HCEC 1CT (cell line): ENCODE measurements around the gene ANTXR2.
"Not testable (repeated sequence)": the region's sequence is repeated elsewhere in the genome, so short reads cannot be mapped to it uniquely, and the experiment has no call there.

Experiments used
- DNase-seq: peaks from one replicate; pipeline ENCODE4 v3.0.0-alpha.2; 2017

The ANTXR2 gene

DNA sequence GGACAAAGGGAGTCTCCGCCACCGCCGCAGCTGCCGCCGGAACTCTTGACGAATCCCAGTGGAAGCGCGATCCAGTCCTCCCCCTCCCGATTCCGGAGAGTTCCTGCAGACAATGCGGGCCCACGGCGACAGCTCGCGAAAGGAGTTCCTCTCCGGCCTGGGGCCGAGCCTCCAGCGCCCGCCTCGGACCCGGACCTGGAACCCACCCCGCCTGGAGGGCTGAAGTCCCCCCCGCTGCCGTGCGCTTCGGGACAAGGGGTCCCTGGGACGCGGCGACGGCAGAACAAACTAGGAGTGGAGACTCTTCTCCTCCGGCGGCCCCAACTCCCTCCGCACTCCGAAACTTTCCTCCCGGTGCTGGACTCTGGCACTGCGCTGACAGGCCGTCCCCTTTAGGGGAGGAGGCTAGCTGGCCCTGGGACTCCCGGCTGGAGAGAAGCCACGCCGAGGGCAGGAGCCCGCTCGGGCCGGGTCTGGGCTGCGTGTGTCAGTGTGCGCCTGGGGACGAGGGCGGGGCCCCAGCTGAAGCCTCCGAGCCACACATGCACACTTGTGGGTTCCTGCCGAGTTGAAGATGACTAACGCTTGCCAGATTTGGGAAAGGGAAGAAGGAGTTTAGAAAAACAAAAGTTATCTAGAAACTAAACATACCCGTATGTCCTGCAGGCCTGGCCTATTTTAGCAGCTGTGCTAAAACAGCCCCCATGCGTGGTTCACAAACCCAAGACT is at the start of gene ANTXR2:
TSS of gene ANTXR2 (minus strand) at position 486 of the 729 bp plus-strand sequence. CDS start 669 bp downstream, outside the sequence.
- DNase-seq, result peak; percentile 90

GRCh38 chr4:80121815-80122214 is 48.8 kb upstream of the ANTXR2 start:
- not testable (repeated sequence) for DNase-seq

DNA sequence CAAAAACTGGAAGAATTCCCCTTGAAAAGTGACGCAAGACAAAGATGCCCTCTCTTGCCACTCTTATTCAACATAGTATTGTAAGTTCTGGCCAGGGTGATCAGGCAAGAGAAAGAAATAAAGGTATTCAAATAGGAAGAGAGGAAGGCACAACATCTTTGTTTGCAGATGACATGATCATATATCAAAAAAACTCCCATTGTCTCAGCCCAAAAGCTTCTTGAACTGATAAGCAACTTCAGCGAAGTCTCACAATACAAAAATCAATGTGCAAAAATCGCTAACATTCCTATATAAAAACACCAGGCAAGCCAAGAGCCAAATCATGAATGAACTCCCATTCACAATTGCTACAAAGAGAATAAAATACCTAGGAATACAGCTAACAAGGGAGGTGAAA is 46.6 kb upstream of the ANTXR2 start:
- DNase-seq, result not testable (repeated sequence)

- no peak for DNase-seq
These were observed 43.5 kb upstream of the ANTXR2 start for GRCh38 chr4:80116516-80116915.

DNA sequence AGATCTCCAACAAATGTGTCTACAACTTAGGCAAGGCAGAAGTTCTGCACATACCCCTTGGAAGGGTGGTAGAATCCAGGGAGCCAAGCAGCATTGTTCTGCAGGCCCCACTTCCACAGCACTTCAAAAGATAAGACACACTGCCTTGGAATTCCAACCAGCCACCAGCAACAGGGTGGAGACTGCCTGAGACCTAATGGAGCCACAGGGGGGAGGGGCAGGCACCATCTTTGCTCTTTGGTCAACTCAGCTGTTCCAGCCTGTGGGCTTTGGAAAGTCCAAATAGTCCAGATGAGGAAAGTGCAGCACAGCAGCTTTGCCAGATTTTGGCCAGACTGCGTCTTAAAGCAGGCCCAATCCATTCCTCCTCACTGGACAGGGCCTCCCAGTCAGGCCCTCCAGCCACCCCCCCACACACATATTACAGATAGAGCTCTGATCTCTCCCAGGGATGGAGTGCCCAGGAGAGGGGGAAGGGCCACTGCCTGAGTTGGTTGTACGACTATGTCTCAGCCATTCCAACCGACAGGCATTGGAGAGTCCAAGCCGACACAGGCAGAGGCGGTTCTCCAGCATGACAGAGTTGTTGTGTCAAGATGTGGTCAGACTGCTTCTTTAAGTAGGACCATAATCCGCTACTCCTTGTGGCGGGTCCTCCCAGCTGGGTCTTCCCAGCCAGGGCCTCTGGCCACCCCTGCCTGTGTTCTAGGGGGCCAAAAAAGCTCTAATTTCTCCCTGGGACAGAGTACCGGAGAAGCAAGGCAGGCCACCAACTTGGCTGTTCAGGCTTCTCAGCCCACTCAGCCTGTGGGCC is 42.5 kb upstream of the ANTXR2 start:
- no peak for DNase-seq

- DNase-seq, result no peak
These were observed 41.8 kb upstream of the ANTXR2 start for GRCh38 chr4:80114732-80115265.

GRCh38 chr4:80113615-80114014 is 40.6 kb upstream of the ANTXR2 start:
- DNase-seq, result no peak

- DNase-seq, result peak; percentile 10
These were observed 39.2 kb upstream of the ANTXR2 start for GRCh38 chr4:80112236-80112635.

DNA sequence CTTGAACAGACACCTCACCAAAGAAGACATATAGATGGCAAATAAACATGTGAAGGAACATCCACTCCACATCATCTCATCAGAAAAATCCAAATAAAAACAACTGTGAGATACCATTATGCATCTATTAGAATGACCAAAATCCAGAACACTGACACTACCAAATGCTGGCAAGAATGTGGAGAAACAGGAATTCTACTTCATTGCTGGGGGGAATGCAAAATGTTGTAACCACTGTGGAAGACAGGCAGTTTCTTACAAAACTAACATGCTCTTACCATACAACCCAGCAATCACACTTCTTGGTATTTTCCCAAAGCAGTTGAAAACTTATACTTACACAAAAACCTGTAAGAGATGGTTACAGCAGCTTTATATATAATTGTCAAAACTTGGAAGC is 38.2 kb upstream of the ANTXR2 start:
- DNase-seq, result no peak

GRCh38 chr4:80107374-80107773 is 34.3 kb upstream of the ANTXR2 start:
- no peak for DNase-seq

- no peak for DNase-seq
These were observed 31.9 kb upstream of the ANTXR2 start for GRCh38 chr4:80104927-80105326.

DNA sequence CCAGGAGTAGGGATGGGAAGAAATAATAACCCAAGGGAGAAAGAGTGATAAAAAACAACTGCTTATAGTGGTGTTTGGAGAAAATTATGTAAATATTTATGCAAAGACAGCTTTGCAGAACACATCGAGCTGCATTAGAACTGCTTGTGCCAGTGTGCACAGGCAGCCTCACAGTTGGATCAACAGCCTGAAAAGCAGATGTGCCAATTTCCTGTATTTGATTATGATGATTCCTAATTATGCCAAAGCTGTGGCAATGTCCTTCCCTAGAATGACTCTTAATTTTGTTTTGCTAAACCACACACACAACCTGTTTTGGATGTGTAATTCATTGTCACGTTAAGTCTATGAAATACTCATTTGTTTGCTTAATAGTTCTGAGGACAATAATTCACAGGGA is 30.6 kb upstream of the ANTXR2 start:
- no peak for DNase-seq

DNA sequence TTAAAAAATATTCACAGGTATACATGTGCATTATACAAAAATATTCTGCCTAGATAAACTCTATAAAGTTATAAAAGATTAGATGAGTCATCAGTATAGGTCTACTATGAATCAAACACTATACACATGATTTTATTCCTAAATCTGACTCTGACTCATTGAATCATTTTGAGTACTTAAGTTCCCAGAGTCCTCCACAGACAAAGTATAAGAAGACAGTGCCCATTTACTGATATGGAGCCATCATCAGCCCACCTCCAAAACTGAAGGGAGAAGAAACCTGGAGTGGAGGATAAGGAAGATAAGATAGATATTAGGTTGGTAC is 28.7 kb upstream of the ANTXR2 start:
- DNase-seq, result peak; percentile 26

DNA sequence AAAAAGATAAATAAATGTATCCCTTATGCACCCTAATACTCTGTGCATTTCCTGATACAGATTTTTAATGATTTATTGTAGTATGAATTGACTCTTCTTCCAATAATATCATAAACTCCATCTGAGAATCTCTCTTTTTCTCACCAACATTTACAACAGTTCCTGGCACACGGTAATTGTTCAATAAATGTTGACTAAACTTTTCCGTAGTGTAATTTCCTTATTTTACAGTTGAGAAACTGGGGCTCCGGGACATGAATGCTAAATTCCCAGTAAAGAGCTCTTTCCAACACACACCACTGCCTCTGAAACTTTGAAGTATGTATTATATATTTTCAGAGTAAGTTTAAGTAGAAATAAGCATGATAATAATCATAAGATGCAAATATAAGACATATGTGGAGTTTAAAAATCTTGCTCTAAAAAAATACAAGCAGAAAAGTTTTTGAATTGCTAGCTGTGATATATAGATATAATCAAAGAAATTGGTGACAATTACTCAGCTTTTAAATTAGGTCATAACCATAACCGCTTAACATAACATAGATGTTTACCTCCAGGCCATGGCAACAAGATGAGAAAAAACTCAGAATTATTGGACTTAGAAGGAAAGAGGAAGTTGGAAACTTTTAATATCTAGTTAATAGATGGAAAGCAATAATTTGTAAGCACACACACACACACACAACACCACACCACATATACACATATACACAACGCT is 28.2 kb upstream of the ANTXR2 start:
- no peak for DNase-seq

GRCh38 chr4:80099671-80100070 is 26.6 kb upstream of the ANTXR2 start:
- DNase-seq, result peak; percentile 6

- DNase-seq, result no peak
These were observed 25.6 kb upstream of the ANTXR2 start for GRCh38 chr4:80098635-80099034.

DNA sequence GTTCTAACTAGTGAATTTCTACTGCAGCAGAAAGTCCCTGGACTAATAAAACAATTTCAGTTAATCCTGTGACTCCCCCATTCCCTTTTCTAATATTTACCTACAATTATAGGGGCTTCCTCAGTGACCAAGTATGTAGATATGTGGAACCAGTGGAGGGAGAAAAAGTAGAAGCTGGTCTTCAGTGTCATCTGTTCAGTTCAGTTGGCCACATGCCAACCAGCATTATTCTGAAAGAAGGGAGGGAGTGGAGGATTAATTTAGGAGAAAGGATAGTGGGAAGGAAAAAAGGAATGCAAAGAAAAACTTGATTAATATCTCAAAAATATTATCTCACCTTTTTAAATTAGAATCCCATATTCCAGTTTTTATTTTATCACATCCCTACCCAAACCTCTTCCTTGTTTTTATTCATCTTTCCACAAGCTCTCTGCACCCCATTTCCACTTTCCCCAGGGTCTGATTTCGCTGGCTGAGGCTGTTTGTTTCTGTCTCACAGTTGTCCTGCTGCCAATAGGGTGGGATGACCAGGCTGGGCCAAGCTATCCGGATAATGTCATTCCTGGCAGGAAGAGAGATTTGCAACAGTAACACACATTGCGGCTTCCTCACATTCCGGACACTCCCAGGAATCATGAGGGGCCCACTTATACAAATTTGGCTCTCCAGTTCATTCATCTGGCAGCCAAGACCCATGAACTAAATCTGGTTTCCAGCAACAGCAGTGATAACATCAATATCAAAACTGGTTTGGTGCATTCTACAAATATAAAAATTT is 24.6 kb upstream of the ANTXR2 start:
- DNase-seq, result peak; percentile 77

DNA sequence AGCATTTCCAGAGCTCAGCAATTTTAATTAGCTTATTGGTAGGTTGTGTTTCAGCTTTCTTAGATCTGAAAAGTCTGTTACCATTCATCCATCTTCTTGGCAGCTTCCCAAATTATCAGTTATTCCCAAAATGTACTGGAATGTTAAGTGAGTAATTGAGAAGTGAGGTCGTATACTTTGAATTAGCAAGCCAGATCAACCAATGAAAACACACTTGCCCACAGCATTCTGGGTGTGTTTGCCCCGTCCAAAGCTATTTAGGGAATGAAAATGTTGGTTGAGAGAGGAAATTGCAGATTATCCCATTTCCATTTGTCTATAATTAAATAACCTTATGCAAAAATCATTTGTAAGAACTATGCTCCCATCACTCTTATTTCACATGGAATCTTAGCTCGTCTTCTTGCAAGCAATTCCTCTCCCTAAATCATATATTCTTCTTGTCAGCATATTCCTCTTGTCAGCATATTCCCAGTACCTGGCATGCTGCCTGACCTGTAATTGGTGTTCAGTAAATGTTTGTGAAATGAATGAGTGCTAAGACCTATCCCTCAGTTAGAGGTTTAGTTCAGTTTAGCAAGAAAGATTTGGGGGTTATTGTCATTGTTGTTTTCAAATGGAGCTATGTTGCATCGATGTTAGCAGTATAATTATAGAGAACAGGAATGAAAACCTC is 23.3 kb upstream of the ANTXR2 start:
- no peak for DNase-seq

DNA sequence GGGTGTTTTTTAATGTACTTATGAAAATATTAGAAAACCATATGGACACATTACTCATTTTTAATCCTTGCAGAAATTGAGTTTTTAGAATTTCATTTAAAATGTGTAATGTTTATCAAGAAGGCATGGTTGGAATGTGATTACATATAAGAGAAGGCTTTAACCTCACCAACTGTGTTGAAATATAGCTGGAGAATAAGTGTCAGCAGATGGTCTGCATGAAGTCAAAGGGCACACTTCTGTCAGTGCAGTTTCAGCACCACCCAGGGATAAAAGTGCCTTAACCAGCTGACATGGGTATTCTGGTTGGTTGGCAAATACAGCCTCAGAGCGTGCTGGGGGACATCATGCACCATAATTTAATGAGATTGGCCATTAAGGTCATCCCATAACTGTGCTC is 21.2 kb upstream of the ANTXR2 start:
- DNase-seq, result peak; percentile 58

DNA sequence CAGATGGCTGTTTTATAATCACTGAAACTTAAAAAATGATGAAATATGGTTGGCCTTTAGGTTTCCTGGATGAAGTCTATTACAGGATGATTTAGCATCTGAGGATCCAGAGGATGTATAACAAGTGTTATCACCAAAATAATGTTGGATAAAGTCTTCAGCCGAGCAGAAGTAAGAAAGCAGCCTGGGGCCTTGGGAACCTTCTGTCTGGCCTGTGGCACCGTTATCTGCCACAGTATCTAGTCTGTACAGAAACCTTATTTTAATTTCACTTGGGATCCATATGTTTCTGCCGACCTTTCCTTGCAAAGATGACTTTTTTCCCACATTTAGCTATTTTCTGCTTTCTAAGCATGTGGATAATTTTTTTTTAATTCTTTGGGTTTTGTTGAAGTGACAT is 20.5 kb upstream of the ANTXR2 start:
- no peak for DNase-seq

DNA sequence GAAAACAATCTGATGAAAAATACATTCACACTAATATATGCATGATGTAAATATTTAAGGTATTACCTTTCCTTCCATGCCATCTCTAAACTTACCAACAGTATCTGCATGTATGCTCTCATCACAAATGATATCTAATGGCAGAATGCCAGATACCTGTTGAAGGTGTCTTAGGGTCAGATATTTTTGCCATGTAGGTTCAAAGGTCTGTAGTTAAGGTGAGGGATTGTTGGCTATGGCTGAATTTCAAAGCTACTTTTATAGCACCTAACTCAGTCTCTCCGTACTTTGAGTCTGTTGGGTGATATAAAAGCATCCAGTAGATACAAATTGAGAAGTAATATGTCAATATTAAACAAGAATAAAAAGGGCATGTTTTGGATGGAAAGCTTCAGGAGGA is 19.8 kb upstream of the ANTXR2 start:
- no peak for DNase-seq

DNA sequence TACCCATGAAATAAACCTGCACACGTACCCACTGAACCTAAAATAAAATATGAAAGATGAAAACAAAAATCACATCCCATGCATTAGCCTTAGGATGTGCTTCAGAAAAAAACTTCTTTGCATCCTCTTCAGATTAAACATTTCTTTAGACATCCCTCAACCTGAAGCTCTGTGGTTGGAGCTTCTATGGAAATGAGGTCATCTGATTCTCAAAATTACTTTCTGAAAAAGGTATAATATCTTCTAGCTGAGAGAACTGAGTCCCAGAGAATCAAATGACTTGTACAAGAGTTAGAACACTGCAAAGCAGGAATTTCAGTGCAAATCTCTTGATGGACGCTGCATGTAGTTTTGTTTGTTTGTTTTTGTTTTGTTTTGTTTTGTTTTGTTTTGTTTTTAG is 19.1 kb upstream of the ANTXR2 start:
- no peak for DNase-seq
